ENCODE results near the gene IRF5. TPM values are rescaled to one million over a fixed set of nuclear protein-coding genes. Genes with fewer than 3 reads are reported as not detected.

The IRF5 gene
- total and polyA plus RNA-seq, 10 donors = 26.2 to 56.3 (median 42.2) TPM

DNA sequence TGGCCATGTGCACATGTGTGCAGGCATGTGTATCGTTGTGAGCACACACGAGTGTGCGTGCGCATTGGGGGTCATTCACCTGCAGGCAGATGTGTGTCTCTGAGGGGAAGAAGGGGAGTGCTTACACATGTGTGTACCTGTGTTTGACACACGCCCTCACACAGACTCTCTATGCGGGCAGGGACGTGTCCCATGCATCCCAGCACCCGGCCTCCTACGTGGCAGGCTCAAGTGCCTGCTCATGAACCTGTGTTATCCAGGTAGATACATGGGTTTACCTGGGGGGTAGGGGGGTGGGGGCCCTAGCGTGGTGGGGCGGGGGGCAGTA lies 45.8 kb upstream of the IRF5 start:
- WGBS, 5 donors = 77 to 85% (median 80%) methylated on average over 11 of the region's 11 CpGs
- Histone ChIP-seq H3K36me3 (no peaks in the 10 kb centered on the region), H3K27me3 (replicated peaks in 1 of 7) (peaks cover 0 to 41% (median 13%) of the 10 kb centered on the region in 7 donors), H3K4me1 (peaks cover 0 to 14% (median 7%) of the 10 kb centered on the region in 6 donors), H3K4me3 (no peak overlapping the region), H3K27ac (no peak overlapping the region), H3K9me3 (no peaks in the 10 kb centered on the region)
- intact Hi-C loops (cut with DNase I; ENCODE audit: low total_unique reads) = no loop called here
- TF ChIP-seq POLR2AphosphoS5 (IDR thresholded peaks at IDR 0.05) (no peak), POLR2A (IDR thresholded peaks at IDR 0.05) (no peak)
- TF ChIP-seq, protein P1, sequence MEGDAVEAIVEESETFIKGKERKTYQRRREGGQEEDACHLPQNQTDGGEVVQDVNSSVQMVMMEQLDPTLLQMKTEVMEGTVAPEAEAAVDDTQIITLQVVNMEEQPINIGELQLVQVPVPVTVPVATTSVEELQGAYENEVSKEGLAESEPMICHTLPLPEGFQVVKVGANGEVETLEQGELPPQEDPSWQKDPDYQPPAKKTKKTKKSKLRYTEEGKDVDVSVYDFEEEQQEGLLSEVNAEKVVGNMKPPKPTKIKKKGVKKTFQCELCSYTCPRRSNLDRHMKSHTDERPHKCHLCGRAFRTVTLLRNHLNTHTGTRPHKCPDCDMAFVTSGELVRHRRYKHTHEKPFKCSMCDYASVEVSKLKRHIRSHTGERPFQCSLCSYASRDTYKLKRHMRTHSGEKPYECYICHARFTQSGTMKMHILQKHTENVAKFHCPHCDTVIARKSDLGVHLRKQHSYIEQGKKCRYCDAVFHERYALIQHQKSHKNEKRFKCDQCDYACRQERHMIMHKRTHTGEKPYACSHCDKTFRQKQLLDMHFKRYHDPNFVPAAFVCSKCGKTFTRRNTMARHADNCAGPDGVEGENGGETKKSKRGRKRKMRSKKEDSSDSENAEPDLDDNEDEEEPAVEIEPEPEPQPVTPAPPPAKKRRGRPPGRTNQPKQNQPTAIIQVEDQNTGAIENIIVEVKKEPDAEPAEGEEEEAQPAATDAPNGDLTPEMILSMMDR (IDR thresholded peaks at IDR 0.05 in 8 of 11, conservative IDR thresholded peaks at IDR 0.05 in 3 of 11) = no peak
- peak; percentile 55 for DNase-seq

DNA sequence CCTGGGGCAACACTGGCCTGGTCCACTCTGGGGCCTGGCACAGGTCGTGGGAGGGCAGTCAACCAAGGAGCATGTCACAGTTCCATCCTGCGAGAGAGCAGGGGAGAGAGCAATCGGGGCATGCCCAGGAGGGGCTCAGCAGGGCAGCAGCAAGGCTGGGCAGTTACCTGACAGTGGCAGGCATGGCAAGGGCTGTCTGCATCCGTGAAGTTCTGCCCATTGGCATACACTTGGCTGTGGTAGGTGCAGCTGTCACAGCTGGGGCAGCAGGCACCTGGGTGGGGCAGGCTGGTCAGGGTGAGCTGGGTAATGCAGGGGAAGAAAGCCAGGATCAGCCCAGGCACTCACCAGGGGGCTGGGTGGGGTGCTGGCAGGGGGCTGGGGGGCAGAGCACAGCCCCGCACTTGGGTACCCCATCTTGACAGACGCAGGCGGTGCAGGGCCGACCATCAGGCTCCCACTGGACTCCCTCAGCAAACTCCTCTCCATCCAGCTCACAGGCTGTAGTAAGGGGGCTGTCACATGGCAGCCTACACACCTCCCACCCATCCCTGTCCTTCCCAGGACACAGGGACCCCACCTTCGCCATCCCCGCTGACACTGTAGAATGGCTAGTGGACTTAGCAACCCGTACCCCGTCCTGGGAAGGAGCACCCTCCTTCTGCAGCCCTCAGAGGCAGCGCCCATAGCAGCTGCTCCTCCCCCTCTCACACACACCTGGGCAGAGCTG lies 45.0 kb upstream of the IRF5 start:
- Histone ChIP-seq H3K4me3 (no peak overlapping the region), H3K27me3 (replicated peaks in 1 of 7) (peaks cover 0 to 40% (median 13%) of the 10 kb centered on the region in 7 donors), H3K36me3 (no peaks in the 10 kb centered on the region), H3K4me1 (peaks cover 0 to 14% (median 7%) of the 10 kb centered on the region in 6 donors), H3K9me3 (no peaks in the 10 kb centered on the region), H3K27ac (no peak overlapping the region)
- intact Hi-C loops (cut with DNase I; ENCODE audit: low total_unique reads) = no loop called here
- peak; percentile 61 for DNase-seq
- TF ChIP-seq, protein P1 (IDR thresholded peaks at IDR 0.05 in 8 of 11, conservative IDR thresholded peaks at IDR 0.05 in 3 of 11) = no peak
- TF ChIP-seq POLR2AphosphoS5 (IDR thresholded peaks at IDR 0.05) (no peak), POLR2A (IDR thresholded peaks at IDR 0.05) (no peak)
- WGBS, 5 donors = 89 to 93% (median 91%) methylated on average over 11 to 13 of the region's 13 CpGs

DNA sequence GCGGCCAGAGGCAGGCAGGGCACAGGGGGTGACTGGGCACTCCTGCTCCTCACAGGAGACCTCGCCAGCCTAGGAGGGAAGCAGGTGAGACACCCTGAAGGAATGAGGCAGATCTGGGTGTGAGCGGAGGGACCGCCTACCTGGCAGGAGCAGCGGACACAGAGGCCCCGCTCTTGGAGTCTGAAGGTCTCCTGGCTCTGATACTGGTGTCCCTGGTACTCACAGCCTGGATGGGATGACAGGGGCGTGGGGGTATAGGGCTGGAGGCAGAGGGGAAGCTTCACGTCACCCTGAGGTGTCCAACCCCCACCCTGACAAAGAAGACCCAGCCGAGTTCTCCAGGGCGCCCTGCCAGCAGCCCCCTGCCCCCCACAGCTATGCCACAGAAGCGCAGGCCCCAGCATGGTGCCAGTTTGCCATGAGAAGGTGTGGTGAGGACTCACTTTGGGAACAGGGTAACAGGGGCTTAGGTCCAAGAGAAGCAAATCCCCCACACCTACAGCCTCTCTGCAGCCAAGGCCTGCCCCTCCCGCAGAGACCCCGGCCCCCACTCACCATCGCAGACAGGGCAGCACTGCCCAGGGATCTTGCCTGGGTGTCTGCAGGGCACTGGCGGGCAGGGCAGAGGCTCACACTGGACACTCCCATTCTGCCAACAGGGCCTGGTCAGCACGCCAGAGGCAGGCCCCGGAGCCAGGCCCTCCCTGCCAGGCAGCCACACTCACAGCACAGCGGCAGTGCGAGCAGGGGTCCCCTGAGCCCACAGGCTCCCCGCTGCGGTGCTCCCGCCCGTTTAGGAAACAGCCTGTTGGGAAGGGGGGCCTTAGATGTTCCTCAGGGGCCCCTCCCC lies 44.3 kb upstream of the IRF5 start:
- intact Hi-C loops (cut with DNase I; ENCODE audit: low total_unique reads) = no loop called here
- Histone ChIP-seq H3K27me3 (replicated peaks in 1 of 7) (peaks cover 0 to 40% (median 13%) of the 10 kb centered on the region in 7 donors), H3K4me1 (peaks cover 0 to 14% (median 7%) of the 10 kb centered on the region in 6 donors), H3K4me3 (no peak overlapping the region), H3K9me3 (peaks cover 0 to 5% (median 0%) of the 10 kb centered on the region in 8 donors), H3K27ac (no peak overlapping the region), H3K36me3 (no peaks in the 10 kb centered on the region)
- TF ChIP-seq, protein P1 (IDR thresholded peaks at IDR 0.05 in 8 of 11, conservative IDR thresholded peaks at IDR 0.05 in 3 of 11) = no peak
- TF ChIP-seq POLR2A (IDR thresholded peaks at IDR 0.05) (no peak), POLR2AphosphoS5 (IDR thresholded peaks at IDR 0.05) (no peak)
- peak; percentile 59 for DNase-seq
- WGBS, 5 donors = 90 to 94% (median 93%) methylated on average over 10 to 23 of the region's 23 CpGs

DNA sequence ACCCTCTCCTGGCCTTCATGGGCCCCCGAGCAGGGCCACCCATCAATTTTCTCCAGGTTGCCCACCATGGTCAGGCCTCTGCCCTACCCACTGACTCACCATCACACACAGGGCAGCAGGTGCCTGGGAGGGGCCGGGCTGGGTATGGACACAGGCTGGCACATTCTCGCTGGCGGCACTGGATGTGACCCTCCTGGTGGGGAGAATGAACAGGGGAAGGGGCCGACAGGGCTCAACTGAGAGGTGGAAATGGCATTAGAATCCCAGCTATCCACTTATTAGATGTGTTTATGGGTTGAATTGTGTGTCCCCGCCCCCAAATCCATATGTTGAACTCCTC lies 43.7 kb upstream of the IRF5 start:
- Histone ChIP-seq H3K4me3 (no peak overlapping the region), H3K27me3 (replicated peaks in 1 of 7) (peaks cover 0 to 34% (median 13%) of the 10 kb centered on the region in 7 donors), H3K4me1 (peaks cover 0 to 14% (median 7%) of the 10 kb centered on the region in 6 donors), H3K9me3 (peaks cover 0 to 9% (median 5%) of the 10 kb centered on the region in 8 donors), H3K27ac (no peak overlapping the region), H3K36me3 (no peaks in the 10 kb centered on the region)
- TF ChIP-seq POLR2A (IDR thresholded peaks at IDR 0.05) (no peak), POLR2AphosphoS5 (IDR thresholded peaks at IDR 0.05) (no peak)
- TF ChIP-seq, protein P1 (IDR thresholded peaks at IDR 0.05 in 8 of 11, conservative IDR thresholded peaks at IDR 0.05 in 3 of 11) = no peak
- peak; percentile 44 for DNase-seq
- 86 to 95% (median 94%) methylated on average over 6 of the region's 6 CpGs for WGBS, 5 donors
- intact Hi-C loops (cut with DNase I; ENCODE audit: low total_unique reads) = no loop called here

Data from spleen (tissue), 11 donors.